ENCODE data around the gene DSTYK. TPM values are rescaled to one million over a fixed set of nuclear protein-coding genes. Genes with fewer than 3 reads are reported as not detected.

The DSTYK gene
- total RNA-seq, 1 donor from 2014 or later = 11.3 TPM

DNA sequence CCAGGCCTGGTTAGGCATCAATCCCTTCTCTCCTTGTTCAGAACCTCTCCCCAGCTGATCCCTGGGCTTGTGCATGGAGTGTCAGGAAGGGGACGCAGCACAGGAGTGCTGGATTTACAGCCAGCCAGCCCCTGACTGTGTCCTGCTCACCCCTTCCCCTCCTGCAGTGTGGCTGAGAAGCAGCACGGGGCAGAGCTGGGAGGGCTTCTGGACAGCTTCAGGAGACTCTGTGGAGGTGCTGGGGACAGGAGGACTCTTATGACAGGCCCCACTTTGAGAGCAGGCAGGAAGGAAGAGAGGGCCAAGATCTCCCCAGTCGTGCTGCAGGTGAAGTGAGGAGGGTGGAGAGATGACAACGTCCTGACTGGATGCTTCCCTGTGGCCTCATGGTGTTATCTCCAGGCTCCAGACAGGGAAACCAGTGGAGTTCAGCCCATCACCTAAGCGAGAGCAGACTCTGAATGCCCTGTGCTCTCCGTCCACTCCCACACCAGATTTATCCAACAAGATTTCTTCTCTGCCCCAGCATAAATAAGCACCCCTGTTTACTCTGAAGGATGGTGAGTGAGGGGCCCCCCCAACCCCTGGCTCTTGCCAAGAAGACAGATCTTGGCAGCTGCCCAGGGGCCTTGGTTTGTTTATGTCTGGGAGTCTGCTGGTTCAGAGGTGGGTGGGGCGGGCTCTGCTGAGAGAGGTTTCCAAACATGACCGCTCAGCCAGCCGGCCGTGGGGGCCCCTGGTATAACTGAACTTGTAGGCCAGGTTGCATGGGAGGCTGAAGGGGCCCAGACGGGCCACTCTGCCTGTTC lies 37.5 kb upstream of the DSTYK start:
- Histone ChIP-seq H3K36me3 (ENCODE audit: control insufficient read depth, insufficient read depth, low read length) (no peaks in the 10 kb centered on the region), H3K4me3 (ENCODE audit: low read depth, low read length) (no peak overlapping the region), H3K27me3 (ENCODE audit: control insufficient read depth, insufficient read depth, low read length) (peaks cover 2% of the 10 kb centered on the region)
- DNase-seq (ENCODE audit: low read depth) (no peak), FAIRE-seq (no peak)
- TF ChIP-seq, protein P1, sequence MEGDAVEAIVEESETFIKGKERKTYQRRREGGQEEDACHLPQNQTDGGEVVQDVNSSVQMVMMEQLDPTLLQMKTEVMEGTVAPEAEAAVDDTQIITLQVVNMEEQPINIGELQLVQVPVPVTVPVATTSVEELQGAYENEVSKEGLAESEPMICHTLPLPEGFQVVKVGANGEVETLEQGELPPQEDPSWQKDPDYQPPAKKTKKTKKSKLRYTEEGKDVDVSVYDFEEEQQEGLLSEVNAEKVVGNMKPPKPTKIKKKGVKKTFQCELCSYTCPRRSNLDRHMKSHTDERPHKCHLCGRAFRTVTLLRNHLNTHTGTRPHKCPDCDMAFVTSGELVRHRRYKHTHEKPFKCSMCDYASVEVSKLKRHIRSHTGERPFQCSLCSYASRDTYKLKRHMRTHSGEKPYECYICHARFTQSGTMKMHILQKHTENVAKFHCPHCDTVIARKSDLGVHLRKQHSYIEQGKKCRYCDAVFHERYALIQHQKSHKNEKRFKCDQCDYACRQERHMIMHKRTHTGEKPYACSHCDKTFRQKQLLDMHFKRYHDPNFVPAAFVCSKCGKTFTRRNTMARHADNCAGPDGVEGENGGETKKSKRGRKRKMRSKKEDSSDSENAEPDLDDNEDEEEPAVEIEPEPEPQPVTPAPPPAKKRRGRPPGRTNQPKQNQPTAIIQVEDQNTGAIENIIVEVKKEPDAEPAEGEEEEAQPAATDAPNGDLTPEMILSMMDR (IDR thresholded peaks at IDR 0.05; ENCODE audit: insufficient read depth, low read length, severe bottlenecking) = no peak

DNA sequence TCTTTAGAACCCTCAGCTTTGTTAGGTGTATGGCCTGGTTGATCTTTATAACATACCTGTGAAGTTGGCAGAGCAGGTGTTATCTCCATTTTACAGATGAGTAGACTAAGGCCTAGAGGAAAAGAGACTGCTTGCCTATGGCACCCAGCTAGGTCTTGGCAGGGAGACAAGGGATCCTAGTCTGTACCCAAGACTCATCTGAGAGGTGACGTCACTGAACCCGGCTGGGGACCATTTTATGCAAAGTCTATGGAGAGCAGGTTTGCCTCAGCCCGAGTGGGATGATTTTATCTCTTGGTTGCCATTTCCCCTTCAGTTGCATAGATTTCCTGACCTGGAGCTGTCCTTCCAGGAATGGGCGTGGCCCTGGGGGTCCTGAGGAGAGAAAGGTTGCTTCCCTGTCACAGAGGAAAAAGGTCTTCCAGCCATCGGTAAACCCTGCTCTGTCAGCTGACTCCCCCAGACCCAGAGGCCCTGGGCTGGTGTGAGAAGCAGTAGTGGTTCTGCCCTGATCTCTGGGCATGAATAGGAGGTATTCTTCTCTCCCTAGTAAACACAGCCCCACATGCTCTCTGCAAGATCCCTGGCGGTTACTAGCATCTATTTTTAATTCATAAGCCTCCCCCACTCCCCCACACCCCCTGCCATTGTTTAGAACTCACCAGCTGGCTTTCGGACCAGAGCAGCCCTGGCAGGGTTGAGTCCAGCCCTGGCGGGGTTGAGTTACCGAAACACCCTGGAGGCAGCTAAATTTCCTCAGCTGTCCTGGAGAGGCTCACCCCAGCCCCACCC lies 35.8 kb upstream of the DSTYK start:
- peak; percentile 88 for FAIRE-seq
- no peak for DNase-seq (ENCODE audit: low read depth)
- H3K27me3 ChIP-seq (ENCODE audit: control insufficient read depth, insufficient read depth, low read length) = peaks cover 2% of the 10 kb centered on the region
- no peaks in the 10 kb centered on the region for H3K36me3 ChIP-seq (ENCODE audit: control insufficient read depth, insufficient read depth, low read length)
- TF ChIP-seq, protein P1 (IDR thresholded peaks at IDR 0.05; ENCODE audit: insufficient read depth, low read length, severe bottlenecking) = no peak
- no peak overlapping the region for H3K4me3 ChIP-seq (ENCODE audit: low read depth, low read length)

DNA sequence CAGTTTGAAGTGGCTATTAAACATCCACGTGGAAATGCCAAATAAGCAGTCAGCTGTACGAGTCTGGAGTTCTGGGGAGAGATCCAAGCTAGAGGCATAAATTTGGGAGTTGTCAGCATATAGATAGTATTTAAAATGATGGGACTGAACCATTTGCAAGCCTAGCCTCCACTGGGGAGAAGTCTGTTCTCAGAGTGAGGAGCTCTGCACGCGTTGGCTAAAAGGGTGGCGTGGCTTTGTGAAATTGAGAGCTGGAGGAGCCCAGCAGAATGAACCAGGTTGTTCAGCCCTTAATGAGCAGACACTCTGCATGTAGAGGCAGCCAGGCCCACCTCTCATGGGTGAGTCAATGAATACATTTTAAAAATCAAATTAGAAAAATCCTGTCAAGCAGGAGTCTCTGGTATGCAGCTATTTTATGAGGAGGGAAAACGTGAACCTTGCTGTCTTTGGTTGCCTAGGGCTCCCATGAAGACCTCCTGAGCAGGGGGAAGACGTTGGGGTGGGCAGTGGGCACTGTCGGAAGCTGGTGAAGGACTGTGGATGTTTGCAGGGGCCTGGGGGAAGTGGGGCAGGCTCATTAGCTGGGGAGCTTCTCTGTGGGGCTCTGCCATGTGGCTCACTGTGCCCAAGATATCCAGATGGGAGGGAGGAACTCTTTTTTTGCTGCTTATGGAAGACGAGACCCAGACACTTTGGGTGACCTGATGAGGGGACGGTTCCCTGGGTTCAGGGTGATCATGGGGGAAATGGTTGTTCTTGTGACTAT lies 35.0 kb upstream of the DSTYK start:
- DNase-seq (ENCODE audit: low read depth) = no peak
- TF ChIP-seq, protein P1 (IDR thresholded peaks at IDR 0.05; ENCODE audit: insufficient read depth, low read length, severe bottlenecking) = no peak
- Histone ChIP-seq H3K4me3 (ENCODE audit: low read depth, low read length) (no peak overlapping the region), H3K27me3 (ENCODE audit: control insufficient read depth, insufficient read depth, low read length) (peaks cover 2% of the 10 kb centered on the region), H3K36me3 (ENCODE audit: control insufficient read depth, insufficient read depth, low read length) (no peaks in the 10 kb centered on the region)
- no peak for FAIRE-seq

DNA sequence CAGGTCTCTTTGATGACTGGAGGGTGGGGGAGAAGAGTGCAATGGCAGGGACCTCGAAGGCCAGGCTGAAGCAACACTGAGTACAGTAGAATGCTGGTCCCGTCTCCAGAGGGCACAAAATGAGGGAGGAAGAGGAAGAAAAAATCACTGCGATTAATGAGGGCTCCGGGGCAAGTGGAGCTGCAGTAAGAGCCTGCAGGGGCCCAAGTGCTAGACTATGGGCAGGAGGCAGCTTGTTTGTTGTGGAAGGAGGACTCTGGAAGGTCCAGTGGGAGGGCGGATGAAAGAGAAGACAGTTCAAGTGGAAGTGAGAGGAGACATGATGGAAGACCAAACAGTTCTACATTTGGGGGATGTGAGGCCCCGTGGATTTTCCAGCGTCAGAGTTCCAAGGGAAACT lies 33.6 kb upstream of the DSTYK start:
- no peak overlapping the region for H3K4me3 ChIP-seq (ENCODE audit: low read depth, low read length)
- DNase-seq (ENCODE audit: low read depth) = no peak
- no peaks in the 10 kb centered on the region for H3K36me3 ChIP-seq (ENCODE audit: control insufficient read depth, insufficient read depth, low read length)
- FAIRE-seq = peak; percentile 7
- TF ChIP-seq, protein P1 (IDR thresholded peaks at IDR 0.05; ENCODE audit: insufficient read depth, low read length, severe bottlenecking) = no peak
- no peaks in the 10 kb centered on the region for H3K27me3 ChIP-seq (ENCODE audit: control insufficient read depth, insufficient read depth, low read length)

DNA sequence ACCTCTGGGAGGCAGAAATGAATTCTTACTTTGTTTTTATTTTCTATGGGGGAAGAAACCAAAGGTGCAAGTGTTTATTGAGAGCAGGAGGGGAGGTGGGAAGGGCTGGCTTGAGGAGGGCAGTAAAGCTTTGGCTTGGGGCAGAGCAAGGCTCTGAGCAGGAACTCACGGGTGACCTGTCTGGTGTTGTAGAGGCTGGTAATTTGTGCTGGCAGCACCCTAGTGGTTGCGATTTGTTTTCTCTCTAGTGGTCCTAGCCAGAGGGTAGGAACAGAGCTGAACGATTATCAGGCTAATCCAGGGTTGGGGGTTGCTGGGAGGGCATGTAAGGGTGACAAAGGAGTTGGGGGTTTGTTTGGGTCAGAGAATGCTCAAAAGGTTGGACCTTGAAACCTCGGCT lies 32.9 kb upstream of the DSTYK start:
- no peak for DNase-seq (ENCODE audit: low read depth)
- Histone ChIP-seq H3K27me3 (ENCODE audit: control insufficient read depth, insufficient read depth, low read length) (no peaks in the 10 kb centered on the region), H3K36me3 (ENCODE audit: control insufficient read depth, insufficient read depth, low read length) (no peaks in the 10 kb centered on the region), H3K4me3 (ENCODE audit: low read depth, low read length) (no peak overlapping the region)
- FAIRE-seq = no peak
- TF ChIP-seq, protein P1 (IDR thresholded peaks at IDR 0.05; ENCODE audit: insufficient read depth, low read length, severe bottlenecking) = no peak

Data from bronchial epithelial cell (primary cell).